Head of caudate nucleus (tissue), 42 donors: ENCODE results near the gene DCBLD1.
"Not testable (repeated sequence)": the region's sequence is repeated elsewhere in the genome, so short reads cannot be mapped to it uniquely, and the experiment has no call there.

Experiments used
- DNase-seq, 42 donors: peaks; one replicate each; pipeline versions ENCODE4 v3.0.0 to v3.0.0-alpha.2; 2020 to 2021; ENCODE audit warnings: mixed read lengths in 7 of 42
- intact Hi-C: fragments of 100-400 bp; cut with DNase I; formaldehyde crosslinking; loops from one replicate; pipeline ENCODE4 v1.15.0; 2022

DCBLD1 gene

DNA sequence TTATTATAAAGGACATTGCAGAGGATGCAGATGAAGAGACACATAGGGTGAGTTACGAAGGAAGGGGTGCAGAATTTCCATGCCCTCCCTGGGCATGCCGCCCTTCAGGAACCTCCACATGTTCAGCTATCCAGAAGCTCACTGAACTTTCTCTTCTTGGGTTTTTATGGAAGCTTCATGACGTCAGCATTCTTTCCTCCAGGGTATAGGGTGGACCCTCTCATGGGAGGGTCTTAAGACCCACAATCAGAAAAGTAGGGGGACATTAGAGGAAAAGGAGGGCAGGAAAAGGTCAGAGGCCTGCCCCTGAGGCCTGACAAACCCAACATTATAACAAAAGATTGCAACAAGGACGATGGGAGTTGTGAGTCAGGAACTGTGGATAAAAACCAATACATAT, 14.6 kb upstream of the DCBLD1 start:
- DNase-seq, result no peak
- intact Hi-C loops, result no loop called here

DNA sequence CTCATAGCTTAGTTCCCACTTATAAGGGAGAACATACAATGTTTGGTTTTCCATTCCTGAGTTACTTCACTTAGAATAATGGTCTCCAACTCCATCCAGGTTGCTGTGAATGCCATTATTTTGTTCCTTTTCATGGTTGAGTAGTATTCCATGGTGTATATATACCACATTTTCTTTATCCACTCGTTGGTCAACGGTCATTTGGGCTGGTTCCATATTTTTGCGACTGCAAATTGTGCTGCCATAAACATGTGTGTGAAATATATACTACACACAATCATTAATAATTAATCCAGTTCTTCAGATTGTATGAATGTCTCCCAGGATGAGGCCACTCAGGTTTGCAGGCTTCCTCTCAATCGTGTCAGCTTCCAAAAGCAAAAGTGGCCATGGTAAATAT, 13.9 kb upstream of the DCBLD1 start:
- intact Hi-C loops, DNase-seq: not testable (repeated sequence)

DNA sequence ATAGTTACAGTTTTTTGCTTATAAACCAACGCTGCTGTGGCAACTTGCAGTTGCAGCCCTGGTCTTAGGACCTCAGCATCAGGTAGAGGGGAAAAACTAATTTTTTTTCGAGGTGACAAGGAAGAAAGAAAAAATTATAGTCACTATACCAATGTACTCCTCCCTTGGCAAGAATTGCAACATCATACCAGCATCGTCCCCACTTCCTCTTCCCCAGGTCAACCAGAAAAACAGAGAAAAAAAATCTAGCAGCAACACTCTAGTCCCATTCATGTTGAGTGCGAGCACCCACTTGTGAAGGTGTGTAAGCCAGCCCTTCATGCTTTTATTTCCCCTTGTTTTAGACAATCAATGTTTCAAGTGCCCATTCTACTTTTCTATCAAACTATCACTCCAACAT, 13.1 kb upstream of the DCBLD1 start:
- intact Hi-C loops, result no loop called here
- DNase-seq, result no peak

DNA sequence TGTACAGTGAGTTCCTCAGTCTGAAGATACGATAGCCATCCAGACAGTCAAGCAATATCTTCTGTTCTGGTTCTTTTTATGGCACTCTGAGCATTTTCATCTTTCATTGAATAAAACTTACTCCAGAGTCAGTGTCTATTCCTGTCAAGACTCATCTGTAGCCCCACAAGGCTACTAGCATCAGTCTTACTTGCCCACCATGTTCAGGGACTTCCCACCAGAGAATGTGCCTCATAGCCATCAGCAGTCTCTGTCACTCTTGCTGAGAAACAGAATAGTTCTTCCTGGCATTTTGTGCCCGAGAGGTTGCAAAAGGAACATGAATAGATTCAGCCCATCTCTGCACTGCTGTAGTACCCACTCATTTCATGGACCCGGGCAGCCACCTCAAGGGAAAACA, 12.7 kb upstream of the DCBLD1 start:
- intact Hi-C loops, result no loop called here
- DNase-seq, result no peak

DNA sequence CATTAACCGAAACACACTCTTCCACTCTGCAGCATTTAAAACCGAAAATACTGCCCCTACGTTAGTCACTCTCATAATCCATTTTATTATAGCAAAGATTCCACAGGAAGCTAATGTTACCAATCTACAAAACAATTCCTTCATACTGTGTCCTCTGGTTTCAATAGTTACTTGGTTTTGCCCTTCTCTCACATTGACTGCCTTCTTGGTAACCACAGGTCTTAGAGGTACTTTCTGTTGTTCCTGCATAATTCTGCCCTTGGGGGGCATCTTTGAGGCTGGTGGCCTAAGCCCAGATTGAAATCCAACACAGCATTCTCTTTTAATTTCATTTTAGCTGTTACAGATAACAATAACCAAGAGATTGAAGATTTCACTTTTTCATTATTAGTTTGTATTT, 9.8 kb upstream of the DCBLD1 start:
- intact Hi-C loops, result no loop called here
- DNase-seq, result no peak

DNA sequence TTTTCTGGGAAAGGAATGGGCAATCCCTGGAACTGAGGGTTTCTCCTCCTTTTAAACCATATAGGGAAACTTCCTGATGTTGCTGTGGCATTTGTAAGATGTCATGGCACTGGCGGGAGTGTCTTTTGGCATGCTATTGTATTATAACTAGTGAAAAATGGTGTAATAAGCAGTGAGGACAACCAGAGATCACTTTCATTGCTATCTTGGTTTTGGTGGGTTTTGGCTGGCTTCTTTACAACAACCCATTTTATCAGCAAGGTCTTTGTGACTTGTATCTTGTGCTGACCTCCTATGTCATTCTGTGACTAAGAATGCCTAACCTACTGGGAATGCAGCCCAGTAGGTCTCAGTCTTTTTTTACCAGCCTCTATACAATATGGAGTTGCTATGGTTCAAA, 9.1 kb upstream of the DCBLD1 start:
- intact Hi-C loops, result no loop called here
- no peak for DNase-seq

DNA sequence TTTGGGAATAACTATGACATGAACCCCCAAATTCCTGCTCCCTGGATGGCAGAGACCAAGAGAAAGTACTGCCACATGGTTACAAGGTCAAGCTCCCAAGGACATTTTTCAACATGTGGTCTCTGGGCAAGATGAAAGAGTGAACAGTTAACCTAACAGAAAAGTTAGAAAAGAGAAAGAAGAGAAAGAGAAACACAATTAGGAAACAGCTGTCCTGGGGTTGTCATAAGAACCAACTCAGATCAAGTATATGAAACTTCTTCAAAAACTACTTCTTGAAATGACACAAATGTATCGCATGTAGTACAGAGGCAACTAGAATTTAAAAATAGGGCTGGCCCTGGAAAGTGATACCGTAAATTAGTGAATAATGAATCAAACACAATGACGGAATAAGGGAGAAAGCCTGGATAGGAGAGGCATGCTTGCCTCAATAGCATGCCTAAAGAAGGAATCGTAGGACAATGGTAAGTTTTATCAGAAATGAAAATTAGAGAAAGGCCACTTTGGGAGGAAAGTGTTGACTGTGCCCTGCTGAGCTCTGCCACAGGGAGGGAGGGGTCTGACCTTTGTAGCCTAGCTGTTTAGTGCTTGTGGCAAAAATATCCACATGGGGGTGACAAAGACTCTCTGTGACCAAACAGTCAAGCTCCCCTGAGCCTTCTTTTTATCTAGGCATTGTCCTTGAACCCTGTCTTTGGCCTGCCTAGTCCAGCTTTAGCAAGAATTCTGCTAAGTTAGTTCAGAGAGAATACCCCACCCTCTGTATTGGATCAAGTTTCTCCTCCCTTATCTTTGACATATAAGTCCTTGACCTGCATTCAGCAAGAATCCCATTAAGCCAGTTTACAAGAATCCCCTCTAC, 4.3 kb upstream of the DCBLD1 start:
- DNase-seq, result peak in 19 of 42 donors; percentile 4 to 67 (median 26)
- intact Hi-C loops, result no loop called here

DNA sequence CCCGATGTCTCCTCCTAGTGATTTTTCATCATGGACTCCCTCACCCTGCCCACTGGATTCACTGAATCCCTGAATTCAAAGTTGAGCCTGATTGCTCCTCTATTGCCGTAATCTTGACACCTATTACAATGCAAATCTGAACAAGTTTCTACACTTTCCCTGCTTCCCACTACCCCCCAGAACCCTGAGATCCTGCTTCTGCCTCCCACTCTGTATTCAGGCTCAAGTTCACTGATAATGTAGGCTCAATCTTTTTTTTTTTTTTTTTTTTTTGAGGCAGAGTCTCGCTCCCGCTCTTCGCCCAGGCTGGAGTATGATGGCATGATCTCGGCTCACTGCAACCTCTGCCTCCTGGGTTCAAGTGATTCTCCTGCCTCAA, 3.6 kb upstream of the DCBLD1 start:
- intact Hi-C loops, result no loop called here
- no peak for DNase-seq

DNA sequence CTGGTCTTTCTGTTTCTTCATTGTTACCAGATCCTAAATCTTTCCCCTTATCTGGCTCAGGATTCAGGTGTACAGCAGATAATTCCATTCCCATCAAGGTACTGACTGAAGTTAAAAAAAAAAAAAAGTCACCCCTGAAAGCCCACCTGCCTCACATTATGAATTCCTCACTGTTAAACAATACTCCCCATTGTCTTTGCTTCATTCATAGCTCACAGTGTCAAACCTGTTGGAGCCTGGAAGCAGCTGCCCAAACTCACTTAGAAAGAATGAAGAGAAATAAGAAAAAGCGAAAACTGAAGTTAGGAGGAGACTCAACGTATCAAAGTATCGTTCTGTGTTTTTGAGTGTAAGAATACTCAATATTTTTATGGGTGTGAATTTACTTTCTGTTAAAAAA, 1.8 kb upstream of the DCBLD1 start:
- intact Hi-C loops, result loop anchor here (10.0 kb wide), 1 partner anchor 74 kb away; no protein-coding TSS in a partner anchor
- DNase-seq, result no peak

DNA sequence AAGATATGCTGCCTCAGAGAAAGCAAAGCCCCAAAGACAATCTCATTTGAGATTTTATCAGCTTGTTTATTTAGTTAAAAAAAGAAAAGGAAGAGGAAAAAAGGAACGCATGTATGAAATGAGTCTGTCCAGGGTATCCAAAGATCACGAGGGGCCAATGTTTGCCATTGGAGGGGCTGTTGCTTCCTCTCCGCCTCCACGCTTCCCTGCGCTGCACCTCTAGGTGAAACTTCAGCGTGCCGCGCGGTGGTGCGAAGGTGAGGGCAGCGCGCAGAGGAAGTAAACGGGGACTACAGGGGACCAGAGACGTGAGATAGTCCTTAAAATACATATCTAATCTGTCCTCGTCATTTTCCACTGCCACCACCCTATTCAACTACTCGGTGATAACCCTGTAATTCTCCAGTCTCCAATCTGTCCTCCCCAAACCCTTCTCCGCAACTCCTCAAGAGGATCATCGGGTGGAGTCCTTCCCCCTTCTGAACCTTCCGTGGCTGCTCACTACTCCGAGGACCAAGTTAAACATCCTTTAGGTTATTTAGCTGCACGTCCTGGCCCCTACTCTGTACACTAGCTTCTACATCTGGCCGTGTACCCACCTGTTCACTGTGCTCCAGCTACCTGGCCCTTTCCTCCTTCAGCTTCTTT, 1.1 kb upstream of the DCBLD1 start:
- intact Hi-C loops, result loop anchor here (10.0 kb wide), 1 partner anchor 73 kb away; no protein-coding TSS in a partner anchor
- DNase-seq, result peak in 2 of 42 donors; percentile 1 to 31

DNA sequence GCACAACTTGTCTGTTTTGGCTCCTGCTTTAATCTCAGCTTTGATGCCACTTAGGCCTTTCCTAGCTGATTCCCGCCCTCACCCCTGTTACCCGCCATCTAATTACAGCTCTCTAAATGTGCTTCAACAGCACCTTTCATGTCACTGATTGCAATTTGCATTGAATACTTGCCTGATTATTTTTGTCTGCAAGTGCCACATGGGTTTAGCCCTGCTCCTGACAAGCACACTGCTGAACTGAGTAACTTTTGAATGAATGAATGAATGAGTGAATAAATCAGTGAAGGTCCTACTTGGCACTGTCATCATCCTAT, 591 bp upstream of the DCBLD1 start:
- intact Hi-C loops, result loop anchor here (10.0 kb wide), 1 partner anchor 73 kb away; no protein-coding TSS in a partner anchor
- peak in 1 of 42 donors; percentile 6 for DNase-seq

DNA sequence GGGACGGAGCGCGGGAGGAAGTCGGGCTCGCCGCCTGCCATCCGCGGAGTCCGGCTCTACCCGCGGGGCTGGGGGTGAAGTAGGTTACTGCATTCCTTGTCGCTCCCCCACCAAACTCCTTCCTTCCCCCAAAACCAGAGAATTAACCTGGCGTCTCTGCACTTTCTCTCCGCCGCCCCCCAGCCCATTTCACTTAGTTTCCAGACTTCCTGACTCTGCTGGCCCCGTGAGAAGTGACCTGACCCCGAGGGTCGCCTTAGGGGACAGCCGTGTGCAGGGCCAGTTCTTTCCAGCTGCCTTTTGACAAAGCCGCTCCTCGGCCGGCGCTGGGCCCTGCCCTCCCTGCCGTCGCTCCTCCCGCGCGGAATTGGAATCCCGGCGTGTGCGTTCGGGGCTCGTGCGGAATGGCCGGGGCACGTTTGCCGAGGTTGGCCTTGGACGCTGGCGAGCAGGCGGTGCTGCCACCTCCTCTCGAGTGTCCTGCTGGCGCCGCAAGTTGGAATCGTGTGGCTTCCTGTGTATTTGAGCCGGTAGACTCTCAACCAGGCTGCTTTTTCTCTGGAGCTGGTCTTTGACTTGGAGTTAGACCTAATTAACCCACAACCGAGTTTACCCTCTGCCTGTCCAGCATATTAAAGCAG, 650 bp downstream of the DCBLD1 start:
- peak in 36 of 42 donors; percentile 5 to 64 (median 27) for DNase-seq
- intact Hi-C loops, result loop anchor here (10.0 kb wide), 1 partner anchor 72 kb away; no protein-coding TSS in a partner anchor

DNA sequence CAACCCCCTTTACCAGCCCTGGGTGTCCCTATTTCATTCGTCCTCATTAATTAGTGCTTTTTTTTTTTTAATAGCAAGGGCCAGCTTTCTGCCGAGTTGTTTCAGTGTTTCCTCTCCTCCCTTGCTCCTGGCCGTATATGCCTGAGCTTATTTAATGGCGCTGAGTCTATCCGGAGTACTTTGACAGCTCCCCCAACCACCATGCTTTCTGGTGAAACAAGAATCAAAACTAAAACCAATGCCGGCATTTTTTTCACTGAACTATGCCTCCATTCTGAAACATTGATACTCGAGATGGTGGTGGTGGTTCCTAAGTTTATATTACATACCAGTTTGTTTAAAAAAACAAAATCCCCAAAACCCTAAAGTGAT, 1.2 kb downstream of the DCBLD1 start:
- intact Hi-C loops, result loop anchor here (10.0 kb wide), 1 partner anchor 71 kb away; no protein-coding TSS in a partner anchor

DNA sequence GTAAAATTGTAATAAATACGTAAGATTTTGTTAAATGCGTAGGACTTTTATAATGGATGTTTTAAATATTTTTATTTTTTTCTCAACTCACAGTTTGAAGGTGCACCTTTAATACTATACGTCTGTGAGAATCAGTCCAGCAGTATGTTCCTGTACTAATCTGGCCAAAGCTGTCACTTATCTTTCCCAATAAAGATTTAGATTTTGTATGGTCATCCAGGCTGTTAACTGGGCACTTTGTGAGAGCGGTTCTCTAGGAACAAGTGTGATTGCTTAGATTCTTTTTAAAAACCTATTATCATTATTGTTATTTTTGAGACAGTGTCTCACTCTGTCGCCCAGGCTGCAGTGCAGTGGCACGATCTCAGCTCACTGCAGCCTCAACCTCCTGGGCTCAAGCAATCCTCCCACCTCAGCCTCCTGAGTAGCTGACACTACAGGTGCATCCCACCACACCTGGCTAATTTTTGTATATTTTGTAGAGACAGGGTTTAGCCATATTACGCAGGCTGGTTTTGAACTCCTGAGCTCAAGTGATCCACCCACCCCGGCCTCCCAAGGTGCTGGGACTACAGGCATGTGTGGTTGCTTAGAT, 1.7 kb downstream of the DCBLD1 start:
- intact Hi-C loops, result loop anchor here (10.0 kb wide), 1 partner anchor 71 kb away; no protein-coding TSS in a partner anchor
- no peak for DNase-seq

More for the DNA sequence above, 1.2 kb downstream of the DCBLD1 start:
- DNase-seq, result no peak

DNA sequence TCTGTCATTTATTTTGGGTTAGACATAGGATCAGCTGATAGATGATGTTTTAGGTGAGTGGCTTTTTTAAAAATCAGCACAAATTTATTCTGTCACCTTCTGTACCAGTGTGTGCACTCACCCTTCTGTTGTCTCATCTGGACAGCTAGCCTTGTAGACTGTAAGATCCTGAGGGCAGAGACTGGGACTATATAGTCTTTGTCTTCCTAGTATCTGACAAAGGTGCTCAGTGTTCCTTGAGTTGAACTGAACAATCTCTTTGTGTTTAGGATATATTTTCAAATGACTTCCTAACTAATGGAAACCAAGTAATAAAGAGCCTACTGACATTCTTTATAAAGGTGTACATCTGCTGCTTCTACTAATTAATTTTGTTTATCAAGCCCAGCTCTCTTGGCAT, 3.0 kb downstream of the DCBLD1 start:
- intact Hi-C loops, result loop anchor here (10.0 kb wide), 1 partner anchor 69 kb away; no protein-coding TSS in a partner anchor
- DNase-seq, result no peak

DNA sequence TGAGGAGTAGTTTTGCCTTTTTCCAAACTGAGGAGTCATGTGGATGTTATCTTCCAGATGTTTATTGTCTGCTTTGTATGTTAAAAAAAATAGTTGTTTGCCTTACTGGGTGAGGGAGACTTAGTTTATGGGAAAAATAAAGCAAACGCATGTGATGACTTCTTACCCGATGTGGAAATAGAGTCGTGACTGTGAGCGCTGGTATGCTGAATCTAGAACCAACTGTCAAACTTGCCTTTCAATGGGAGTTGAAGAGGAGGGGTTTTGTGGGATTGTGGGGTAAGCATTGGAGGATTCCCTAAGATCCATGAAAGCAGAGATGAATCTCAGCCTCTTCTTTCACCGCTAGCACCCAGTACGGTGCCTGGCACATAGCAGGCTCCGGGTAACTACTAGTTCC, 5.3 kb downstream of the DCBLD1 start:
- DNase-seq, result no peak
- intact Hi-C loops, result loop anchor here (10.0 kb wide), 1 partner anchor 67 kb away; no protein-coding TSS in a partner anchor

DNA sequence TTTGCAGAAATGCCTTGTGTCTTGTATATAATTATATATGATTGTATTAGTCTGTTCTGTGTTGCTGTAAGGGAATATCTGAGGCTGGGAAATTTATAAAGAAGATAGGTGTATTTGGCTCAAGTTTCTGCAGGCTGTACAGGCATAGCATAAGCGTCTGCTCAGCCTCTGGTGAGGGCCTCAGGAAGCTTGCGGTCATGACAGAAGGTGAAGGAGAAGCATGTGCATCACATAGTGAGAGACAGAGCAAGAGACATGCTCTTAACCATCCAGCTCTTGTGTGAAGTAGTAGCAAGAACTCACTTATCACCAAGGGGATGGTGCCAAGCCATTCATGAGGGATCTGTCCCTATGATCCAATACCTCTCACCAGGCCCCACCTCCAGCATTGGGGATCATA, 6.5 kb downstream of the DCBLD1 start:
- DNase-seq, result no peak
- intact Hi-C loops, result loop anchor here (10.0 kb wide), 1 partner anchor 66 kb away; no protein-coding TSS in a partner anchor

DNA sequence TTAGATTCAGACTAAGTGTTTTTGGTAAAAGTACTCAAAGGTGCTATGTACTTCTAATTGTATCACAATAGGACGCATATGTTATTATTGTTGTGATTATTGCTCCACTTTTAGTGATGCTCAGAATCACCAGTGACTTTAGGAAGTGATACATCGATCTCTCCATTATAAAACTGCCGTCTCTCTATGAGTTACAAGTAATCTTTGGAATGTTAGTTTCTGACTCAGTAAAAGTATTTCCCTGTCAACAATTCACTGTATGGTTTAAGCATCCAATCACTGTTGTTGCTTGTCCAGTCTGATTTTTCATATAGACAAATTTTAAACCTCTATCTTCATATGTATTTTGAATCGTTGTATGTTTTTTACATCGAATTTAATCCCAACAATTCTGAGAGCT, 9.4 kb downstream of the DCBLD1 start:
- intact Hi-C loops, result no loop called here
- DNase-seq, result no peak

DNA sequence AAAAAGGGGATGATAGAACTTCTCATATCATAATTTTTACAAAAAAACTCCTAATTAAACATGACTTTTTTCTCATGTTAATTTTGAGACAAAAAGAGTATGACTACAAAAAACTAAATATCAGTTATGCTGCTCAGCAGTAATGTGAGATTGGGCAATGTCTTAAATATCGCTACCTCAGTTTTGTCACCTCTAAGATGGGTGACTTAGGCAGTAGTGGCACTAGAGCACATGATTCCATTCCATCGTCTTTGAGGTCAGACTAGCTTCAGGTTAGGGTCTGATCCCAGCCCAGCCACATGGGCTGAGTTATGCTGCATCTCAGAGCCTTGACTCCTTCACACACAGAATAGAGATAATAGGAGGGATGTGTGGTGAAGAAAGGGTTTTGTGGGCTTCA, 11.0 kb downstream of the DCBLD1 start:
- DNase-seq, result no peak

DNA sequence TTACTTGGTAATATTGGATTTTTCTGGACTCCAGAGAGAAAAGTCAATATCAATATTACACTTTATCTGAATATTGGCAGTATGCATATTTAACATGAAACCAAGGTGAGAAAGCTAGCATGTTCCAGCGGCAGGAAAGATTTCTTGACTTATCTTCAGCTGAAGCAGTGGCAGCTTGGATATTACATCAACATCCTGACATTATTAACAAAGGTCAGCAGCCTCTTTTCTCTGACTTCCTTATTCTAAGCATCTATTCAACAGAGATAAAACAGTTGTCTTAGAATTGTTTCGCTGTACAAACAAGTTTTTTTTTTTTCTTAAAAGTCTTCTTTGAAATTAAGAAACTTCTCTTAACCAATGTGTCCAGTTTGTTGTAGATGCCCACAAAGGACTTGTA, 11.8 kb downstream of the DCBLD1 start:
- no peak for DNase-seq
- intact Hi-C loops, result no loop called here

More for the DNA sequence above, 11.0 kb downstream of the DCBLD1 start:
- intact Hi-C loops, result no loop called here
